Osteoblast (primary cell): Measurements from ENCODE around the gene FOXN3. TPM values are rescaled to one million over a fixed set of nuclear protein-coding genes. Genes with fewer than 3 reads are reported as not detected.

Experiments used
- DNase-seq: peaks from one replicate; pipeline ENCODE4 v3.0.0; 2011; ENCODE audit warnings: low spot score, mixed read lengths; ENCODE audit not compliant: insufficient read length; ENCODE audit errors: missing footprints
- H2AFZ ChIP-seq: 2 replicates; pipeline ENCODE4 v1.6.0; 2011; ENCODE audit warnings: mild to moderate bottlenecking, low read length
- H3K27ac ChIP-seq: 2 replicates; pipeline ENCODE4 v1.5.1; 2011; ENCODE audit warnings: mild to moderate bottlenecking, low read depth, low read length, moderate library complexity
- H3K27me3 ChIP-seq: 2 replicates; pipeline ENCODE4 v1.6.0; 2012; ENCODE audit warnings: mild to moderate bottlenecking, control low read depth, inconsistent platforms, low read length, moderate library complexity; ENCODE audit not compliant: insufficient read depth
- H3K36me3 ChIP-seq: 2 replicates; pipeline ENCODE4 v1.5.1; 2011; ENCODE audit warnings: mild to moderate bottlenecking, low read length, control low read depth, moderate library complexity; ENCODE audit not compliant: insufficient read depth
- H3K4me1 ChIP-seq: 2 replicates; pipeline ENCODE4 v1.5.1; 2011; ENCODE audit warnings: mild to moderate bottlenecking, low read length, control low read depth, moderate library complexity; ENCODE audit not compliant: insufficient read depth
- H3K4me2 ChIP-seq: 2 replicates; pipeline ENCODE4 v1.6.0; 2011; ENCODE audit warnings: mild to moderate bottlenecking, low read length; ENCODE audit not compliant: insufficient read depth
- H3K4me3 ChIP-seq: fragments of 200-600 bp; sonication (generic); 3 replicates; pipeline ENCODE4 v1.5.1; 2012; ENCODE audit warnings: mild to moderate bottlenecking, low read length, inconsistent platforms; ENCODE audit not compliant: insufficient read depth
- H3K79me2 ChIP-seq: 2 replicates; pipeline ENCODE4 v1.6.0; 2012; ENCODE audit warnings: mild to moderate bottlenecking, low read length, control low read depth, inconsistent platforms; ENCODE audit not compliant: insufficient read depth
- H3K9me3 ChIP-seq: 2 replicates; pipeline ENCODE4 v1.5.1; 2011; ENCODE audit warnings: low read depth, low read length, control low read depth
- H4K20me1 ChIP-seq: 2 replicates; pipeline ENCODE4 v1.6.0; 2012; ENCODE audit warnings: mild to moderate bottlenecking, low read length, control low read depth; ENCODE audit not compliant: insufficient read depth
- total RNA-seq: library from RNA; depleted of rRNA; stranded (reverse); fragments of >200 nt; gene quantifications from 2 replicates; pipeline ENCODE4 v1.2.3, GENCODE V29; 2012
- TF ChIP-seq, protein P1 (sequence below): IDR thresholded peaks from 2 replicates; pipeline ENCODE4 v1.5.1; 2011; ENCODE audit warnings: mild to moderate bottlenecking, low read depth, low read length, moderate library complexity; ENCODE audit errors: extremely low read depth

The FOXN3 gene
- total RNA-seq, 1 donor, result 49.9 TPM

DNA sequence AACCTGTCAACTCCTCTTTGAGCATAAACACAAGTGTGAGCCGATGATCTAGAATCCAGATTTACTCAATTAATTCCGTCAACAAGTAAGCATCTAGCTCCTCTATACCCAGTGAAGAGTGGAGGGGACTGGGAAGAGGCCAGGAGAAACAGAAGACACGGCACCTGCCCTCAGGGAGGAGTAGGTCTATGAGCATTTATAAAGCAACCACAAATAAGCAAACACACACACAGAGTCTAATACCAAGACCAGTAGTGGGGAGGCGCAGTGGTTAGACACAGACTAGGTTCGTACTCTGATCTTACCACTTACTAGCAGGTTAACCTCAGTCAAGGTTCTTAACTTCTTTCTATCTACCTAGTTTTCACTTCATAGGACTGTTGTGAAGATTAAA lies 5.9 kb upstream of the FOXN3 start:
- H3K4me1 ChIP-seq, result peaks cover 19% of the 10 kb centered on the region

DNA sequence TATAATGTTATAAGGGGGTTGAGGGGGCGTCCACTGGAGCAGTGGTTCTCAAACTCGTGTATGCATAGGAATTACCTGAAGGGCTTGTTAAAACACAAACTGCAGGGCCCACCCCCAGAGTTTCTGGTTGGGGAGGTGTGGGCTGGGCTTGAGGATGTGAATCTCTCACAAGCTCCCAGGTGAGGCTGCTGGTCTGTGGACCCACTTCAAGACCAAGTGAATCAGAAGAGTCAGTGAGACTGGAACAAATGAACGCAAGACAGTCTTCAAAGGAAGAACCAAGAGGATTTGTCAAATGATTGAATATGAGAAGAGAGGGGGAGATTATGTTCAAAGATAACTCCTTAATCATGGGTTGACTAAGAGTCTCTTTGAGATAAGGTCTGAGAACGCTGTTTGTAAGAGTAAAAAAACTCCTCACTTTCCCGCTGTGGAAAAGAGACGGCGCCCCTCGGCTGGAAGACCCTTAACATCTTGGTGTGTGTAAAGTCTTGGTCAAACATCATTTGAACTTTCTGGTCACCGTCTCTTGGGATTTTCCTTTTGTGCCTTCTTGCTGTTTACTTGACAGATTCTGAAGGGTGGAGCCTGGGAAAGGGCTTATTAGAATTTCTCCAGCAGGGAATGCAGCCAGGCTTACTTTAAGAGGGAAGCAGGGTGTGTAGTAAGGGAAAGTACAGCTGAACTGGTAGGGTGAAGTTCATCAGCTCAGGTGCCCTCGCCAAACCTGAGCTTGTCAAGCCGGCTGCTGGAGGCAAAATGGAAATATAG lies 5.3 kb upstream of the FOXN3 start:
- DNase-seq, result no peak
- no peaks in the 10 kb centered on the region for H4K20me1 ChIP-seq
- H3K27ac ChIP-seq, result no peak overlapping the region
- no peaks in the 10 kb centered on the region for H3K36me3 ChIP-seq
- peaks cover 18% of the 10 kb centered on the region for H3K4me1 ChIP-seq
- H2AFZ ChIP-seq, result no peak overlapping the region
- TF ChIP-seq, protein P1, sequence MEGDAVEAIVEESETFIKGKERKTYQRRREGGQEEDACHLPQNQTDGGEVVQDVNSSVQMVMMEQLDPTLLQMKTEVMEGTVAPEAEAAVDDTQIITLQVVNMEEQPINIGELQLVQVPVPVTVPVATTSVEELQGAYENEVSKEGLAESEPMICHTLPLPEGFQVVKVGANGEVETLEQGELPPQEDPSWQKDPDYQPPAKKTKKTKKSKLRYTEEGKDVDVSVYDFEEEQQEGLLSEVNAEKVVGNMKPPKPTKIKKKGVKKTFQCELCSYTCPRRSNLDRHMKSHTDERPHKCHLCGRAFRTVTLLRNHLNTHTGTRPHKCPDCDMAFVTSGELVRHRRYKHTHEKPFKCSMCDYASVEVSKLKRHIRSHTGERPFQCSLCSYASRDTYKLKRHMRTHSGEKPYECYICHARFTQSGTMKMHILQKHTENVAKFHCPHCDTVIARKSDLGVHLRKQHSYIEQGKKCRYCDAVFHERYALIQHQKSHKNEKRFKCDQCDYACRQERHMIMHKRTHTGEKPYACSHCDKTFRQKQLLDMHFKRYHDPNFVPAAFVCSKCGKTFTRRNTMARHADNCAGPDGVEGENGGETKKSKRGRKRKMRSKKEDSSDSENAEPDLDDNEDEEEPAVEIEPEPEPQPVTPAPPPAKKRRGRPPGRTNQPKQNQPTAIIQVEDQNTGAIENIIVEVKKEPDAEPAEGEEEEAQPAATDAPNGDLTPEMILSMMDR, result no peak
- no peak overlapping the region for H3K4me2 ChIP-seq
- H3K79me2 ChIP-seq, result no peaks in the 10 kb centered on the region
- H3K4me3 ChIP-seq, result no peak overlapping the region
- H3K27me3 ChIP-seq, result peaks cover 18% of the 10 kb centered on the region
- no peaks in the 10 kb centered on the region for H3K9me3 ChIP-seq

More for the DNA sequence above, 5.9 kb upstream of the FOXN3 start:
- H3K27ac ChIP-seq, result no peak overlapping the region
- H3K36me3 ChIP-seq, result no peaks in the 10 kb centered on the region
- no peaks in the 10 kb centered on the region for H4K20me1 ChIP-seq
- H3K79me2 ChIP-seq, result no peaks in the 10 kb centered on the region
- no peaks in the 10 kb centered on the region for H3K9me3 ChIP-seq
- peaks cover 18% of the 10 kb centered on the region for H3K27me3 ChIP-seq
- DNase-seq, result no peak
- H3K4me3 ChIP-seq, result no peak overlapping the region
- no peak overlapping the region for H3K4me2 ChIP-seq
- H2AFZ ChIP-seq, result no peak overlapping the region
- TF ChIP-seq, protein P1, result no peak

DNA sequence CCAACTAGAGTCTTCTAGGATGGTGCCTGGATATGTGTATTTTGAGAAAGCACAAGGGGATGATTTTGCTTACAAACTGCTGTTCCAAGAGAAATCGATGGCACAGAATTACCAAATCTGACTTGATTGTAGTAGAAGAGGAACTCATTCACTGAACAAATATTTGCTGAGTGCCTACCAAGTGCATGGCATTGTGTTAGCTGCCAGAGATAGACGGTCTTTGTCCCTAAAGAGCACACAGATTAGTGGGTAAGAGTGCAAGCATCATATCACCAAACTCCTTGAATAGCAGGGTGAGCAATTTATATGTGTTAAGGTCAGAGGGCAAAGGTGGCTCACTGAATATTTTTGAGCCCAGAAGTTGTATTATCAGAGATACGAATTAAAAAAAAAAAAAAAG lies 3.5 kb upstream of the FOXN3 start:
- H3K9me3 ChIP-seq, result no peaks in the 10 kb centered on the region
- no peaks in the 10 kb centered on the region for H4K20me1 ChIP-seq
- H3K4me1 ChIP-seq, result peaks cover 9% of the 10 kb centered on the region
- no peak overlapping the region for H3K27ac ChIP-seq
- no peak overlapping the region for H2AFZ ChIP-seq
- no peaks in the 10 kb centered on the region for H3K36me3 ChIP-seq
- H3K4me2 ChIP-seq, result no peak overlapping the region
- H3K4me3 ChIP-seq, result no peak overlapping the region
- DNase-seq, result no peak
- TF ChIP-seq, protein P1, result no peak
- H3K27me3 ChIP-seq, result peaks cover 18% of the 10 kb centered on the region
- H3K79me2 ChIP-seq, result no peaks in the 10 kb centered on the region

DNA sequence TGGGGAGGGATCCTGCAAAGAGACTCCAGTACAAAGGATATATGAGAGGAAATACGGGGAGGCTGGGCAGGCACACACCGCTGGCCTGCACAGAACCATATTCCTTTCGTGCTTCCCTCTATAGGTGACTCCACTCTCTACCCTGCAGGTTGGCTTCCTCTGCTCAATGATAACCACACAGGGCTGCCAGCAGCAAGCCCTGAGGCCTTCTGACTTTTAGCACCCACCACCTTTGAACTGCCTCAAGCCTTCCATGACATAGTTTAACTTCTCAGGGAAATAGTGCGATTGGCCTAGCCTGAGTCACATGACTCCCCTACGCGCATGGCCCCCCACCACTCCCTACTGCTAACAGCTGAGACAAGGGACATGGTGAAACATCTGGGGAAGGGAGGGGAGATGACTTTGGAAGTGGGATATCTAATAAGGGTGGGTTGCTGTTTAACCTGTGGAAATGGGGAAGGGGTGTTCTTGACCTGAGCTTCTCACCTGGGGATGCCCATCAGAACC lies 3.0 kb upstream of the FOXN3 start:
- Histone ChIP-seq H3K27ac (no peak overlapping the region), H3K4me1 (peaks cover 11% of the 10 kb centered on the region)

More for the DNA sequence above, 3.0 kb upstream of the FOXN3 start:
- TF ChIP-seq, protein P1, result no peak
- H3K36me3 ChIP-seq, result no peaks in the 10 kb centered on the region
- H3K9me3 ChIP-seq, result no peaks in the 10 kb centered on the region
- no peak overlapping the region for H3K4me2 ChIP-seq
- peaks cover under 1% of the 10 kb centered on the region for H3K79me2 ChIP-seq
- H3K4me3 ChIP-seq, result no peak overlapping the region
- H3K27me3 ChIP-seq, result peaks cover 18% of the 10 kb centered on the region
- no peak for DNase-seq
- no peaks in the 10 kb centered on the region for H4K20me1 ChIP-seq
- H2AFZ ChIP-seq, result no peak overlapping the region
